HG02642 (cell line): ENCODE data around the gene PPFIBP2.
A peak's percentile ranks its signal among the peaks of the same experiment; 100 is the strongest.

Experiments used
- ATAC-seq: cut with Tn5 transposase; IDR thresholded peaks from one replicate; pipeline ENCODE4 v1.9.1; 2021; ENCODE audit warnings: mild to moderate bottlenecking; ENCODE audit not compliant: unreplicated experiment, poor library complexity

Gene PPFIBP2

GRCh38 chr11:7523416-7524210 is 9.8 kb downstream of the PPFIBP2 start:
- no peak for ATAC-seq

GRCh38 chr11:7524462-7525235 is 10.8 kb downstream of the PPFIBP2 start:
- ATAC-seq = no peak

- ATAC-seq = no peak
Observed at GRCh38 chr11:7525424-7525823, 11.6 kb downstream of the PPFIBP2 start.

GRCh38 chr11:7527029-7527428 is 13.2 kb downstream of the PPFIBP2 start:
- no peak for ATAC-seq

GRCh38 chr11:7528514-7529049 is 14.8 kb downstream of the PPFIBP2 start:
- ATAC-seq = no peak

- ATAC-seq = no peak
Observed at GRCh38 chr11:7530013-7530640, 16.3 kb downstream of the PPFIBP2 start.

GRCh38 chr11:7531011-7531410 is 17.2 kb downstream of the PPFIBP2 start:
- ATAC-seq = no peak

- ATAC-seq = no peak
Observed at GRCh38 chr11:7532405-7533145, 18.8 kb downstream of the PPFIBP2 start.

- peak; percentile 25 for ATAC-seq
Observed at GRCh38 chr11:7533199-7534041, 19.6 kb downstream of the PPFIBP2 start.

GRCh38 chr11:7534042-7534378 is 20.2 kb downstream of the PPFIBP2 start:
- ATAC-seq = peak; percentile 67

GRCh38 chr11:7536100-7536499 is 22.3 kb downstream of the PPFIBP2 start:
- no peak for ATAC-seq

GRCh38 chr11:7537265-7537664 is 23.5 kb downstream of the PPFIBP2 start:
- no peak for ATAC-seq

- ATAC-seq = no peak
Observed at GRCh38 chr11:7538031-7538430, 24.2 kb downstream of the PPFIBP2 start.

GRCh38 chr11:7538466-7539454 is 25.0 kb downstream of the PPFIBP2 start:
- ATAC-seq = no peak

- no peak for ATAC-seq
Observed at GRCh38 chr11:7540830-7541555, 27.2 kb downstream of the PPFIBP2 start.

GRCh38 chr11:7543302-7543701 is 29.5 kb downstream of the PPFIBP2 start:
- ATAC-seq = no peak

- no peak for ATAC-seq
Observed at GRCh38 chr11:7544021-7544420, 30.2 kb downstream of the PPFIBP2 start.

- no peak for ATAC-seq
Observed at GRCh38 chr11:7545611-7546010, 31.8 kb downstream of the PPFIBP2 start.
